Measurements from ENCODE around the gene PALLD. TPM values are rescaled to one million over a fixed set of nuclear protein-coding genes. Genes with fewer than 3 reads are reported as not detected.

PALLD gene
- total and polyA plus RNA-seq, 12 donors: 169 to 1,537 (median 667) TPM

DNA sequence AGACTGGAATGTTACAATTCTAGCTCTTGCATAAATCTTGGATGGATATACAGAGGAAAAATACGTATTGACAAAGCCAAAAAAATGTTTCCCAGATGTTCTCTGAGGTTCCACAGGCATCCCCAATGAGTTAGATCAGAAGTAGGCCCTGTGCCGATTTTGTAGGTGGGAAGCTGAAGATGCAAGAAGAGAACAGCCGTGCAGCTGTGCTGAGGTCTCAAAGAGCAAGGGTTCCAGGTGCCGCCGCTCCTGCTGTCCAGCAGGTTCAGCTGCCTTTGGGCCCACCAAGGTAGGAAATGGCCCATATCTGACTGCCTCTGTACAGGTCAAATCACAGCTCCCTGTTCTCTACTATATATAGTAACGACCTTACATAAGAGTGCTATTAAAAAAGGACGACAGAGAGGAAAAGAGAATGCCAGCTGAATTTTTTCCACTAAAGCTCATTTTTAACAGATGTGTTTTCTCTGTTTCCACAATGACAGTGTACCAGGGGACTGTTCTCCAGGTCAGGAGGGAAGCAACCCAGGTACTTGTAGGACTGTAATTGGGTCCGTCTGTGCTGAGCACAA lies 357.6 kb downstream of the PALLD start:
- peak overlapping the region; percentile 20 to 91 (median 70) for H3K27ac ChIP-seq
- H3K4me3 ChIP-seq: no peak overlapping the region
- H3K4me1 ChIP-seq: peaks cover 3 to 94% (median 70%) of the 10 kb centered on the region in 9 donors
- peak in 1 of 2 donors; percentile 30 for DNase-seq
- WGBS, 2 donors: 41 to 50% methylated on average over 8 of the region's 8 CpGs
- H3K36me3 ChIP-seq: peaks cover 0 to 7% (median 0%) of the 10 kb centered on the region in 9 donors
- intact Hi-C loops (cut with DNase I): no loop called here
- TF ChIP-seq, protein P1, sequence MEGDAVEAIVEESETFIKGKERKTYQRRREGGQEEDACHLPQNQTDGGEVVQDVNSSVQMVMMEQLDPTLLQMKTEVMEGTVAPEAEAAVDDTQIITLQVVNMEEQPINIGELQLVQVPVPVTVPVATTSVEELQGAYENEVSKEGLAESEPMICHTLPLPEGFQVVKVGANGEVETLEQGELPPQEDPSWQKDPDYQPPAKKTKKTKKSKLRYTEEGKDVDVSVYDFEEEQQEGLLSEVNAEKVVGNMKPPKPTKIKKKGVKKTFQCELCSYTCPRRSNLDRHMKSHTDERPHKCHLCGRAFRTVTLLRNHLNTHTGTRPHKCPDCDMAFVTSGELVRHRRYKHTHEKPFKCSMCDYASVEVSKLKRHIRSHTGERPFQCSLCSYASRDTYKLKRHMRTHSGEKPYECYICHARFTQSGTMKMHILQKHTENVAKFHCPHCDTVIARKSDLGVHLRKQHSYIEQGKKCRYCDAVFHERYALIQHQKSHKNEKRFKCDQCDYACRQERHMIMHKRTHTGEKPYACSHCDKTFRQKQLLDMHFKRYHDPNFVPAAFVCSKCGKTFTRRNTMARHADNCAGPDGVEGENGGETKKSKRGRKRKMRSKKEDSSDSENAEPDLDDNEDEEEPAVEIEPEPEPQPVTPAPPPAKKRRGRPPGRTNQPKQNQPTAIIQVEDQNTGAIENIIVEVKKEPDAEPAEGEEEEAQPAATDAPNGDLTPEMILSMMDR (IDR thresholded peaks at IDR 0.05): no peak
- peak; percentile 67 to 88 (median 78) for ATAC-seq
- peaks cover 0 to 3% (median 0%) of the 10 kb centered on the region in 11 donors for H3K9me3 ChIP-seq
- H3K27me3 ChIP-seq: no peaks in the 10 kb centered on the region

DNA sequence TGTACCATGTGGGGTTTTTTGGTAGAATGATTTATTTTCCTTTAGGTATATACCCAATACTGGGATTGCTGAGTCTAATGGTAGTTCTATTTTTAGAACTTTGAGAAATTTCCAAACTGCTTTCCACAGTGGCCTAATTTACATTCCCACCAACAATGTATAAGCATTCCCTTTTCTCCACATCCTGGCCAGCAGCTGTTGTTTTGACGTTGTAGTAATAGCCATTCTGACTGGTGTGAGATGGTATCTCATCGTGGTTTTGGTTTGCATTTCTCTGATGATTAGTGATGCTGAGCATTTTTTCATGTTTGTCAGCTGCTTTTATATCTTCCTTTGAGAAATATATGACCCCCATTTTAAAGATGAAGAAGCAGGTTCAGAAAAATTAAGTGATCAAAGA lies 359.5 kb downstream of the PALLD start:
- H3K27ac ChIP-seq: peak overlapping the region in 6 of 10 donors; percentile 52 to 91 (median 78)
- ATAC-seq (no peak), DNase-seq (no peak)
- WGBS, 2 donors: 51 to 55% methylated on average over 2 of the region's 2 CpGs
- intact Hi-C loops (cut with DNase I): no loop called here
- H3K9me3 ChIP-seq: peaks cover 0 to 3% (median 0%) of the 10 kb centered on the region in 11 donors
- H3K36me3 ChIP-seq: peaks cover 0 to 7% (median 0%) of the 10 kb centered on the region in 9 donors
- H3K4me3 ChIP-seq: no peak overlapping the region
- no peaks in the 10 kb centered on the region for H3K27me3 ChIP-seq
- TF ChIP-seq, protein P1 (IDR thresholded peaks at IDR 0.05): no peak
- H3K4me1 ChIP-seq: peaks cover 3 to 93% (median 67%) of the 10 kb centered on the region in 9 donors

- Histone ChIP-seq H3K27ac (peak overlapping the region in 8 of 10 donors; percentile 28 to 91 (median 52)), H3K9me3 (peaks cover 0 to 3% (median 0%) of the 10 kb centered on the region in 11 donors), H3K4me1 (peaks cover 3 to 86% (median 67%) of the 10 kb centered on the region in 9 donors), H3K4me3 (no peak overlapping the region), H3K27me3 (no peaks in the 10 kb centered on the region), H3K36me3 (peaks cover 0 to 10% (median 0%) of the 10 kb centered on the region in 9 donors)
- DNase-seq: no peak
- TF ChIP-seq, protein P1 (IDR thresholded peaks at IDR 0.05): no peak
- ATAC-seq: peak in 1 of 8 donors; percentile 16
- WGBS, 2 donors: 72 to 79% methylated on average over 6 of the region's 6 CpGs
- intact Hi-C loops (cut with DNase I): no loop called here
Measured at GRCh38 chr4:168857009-168857408, 360.2 kb downstream of the PALLD start.

GRCh38 chr4:168857546-168858314 lies 360.9 kb downstream of the PALLD start:
- peaks cover 3 to 87% (median 62%) of the 10 kb centered on the region in 9 donors for H3K4me1 ChIP-seq
- intact Hi-C loops (cut with DNase I): no loop called here
- peak overlapping the region in 8 of 10 donors; percentile 7 to 91 (median 52) for H3K27ac ChIP-seq
- H3K9me3 ChIP-seq: peaks cover 0 to 3% (median 0%) of the 10 kb centered on the region in 11 donors
- whole genome bisulfite sequencing, 2 donors: 74 to 77% methylated on average over 5 of the region's 5 CpGs
- DNase-seq (peak in 1 of 2 donors; percentile 32), ATAC-seq (no peak)
- no peaks in the 10 kb centered on the region for H3K27me3 ChIP-seq
- peaks cover 0 to 10% (median 0%) of the 10 kb centered on the region in 9 donors for H3K36me3 ChIP-seq
- TF ChIP-seq, protein P1 (IDR thresholded peaks at IDR 0.05): no peak
- no peak overlapping the region for H3K4me3 ChIP-seq
